MM.1S (cell line): Measurements from ENCODE around the gene GPR142.

Source experiments
- DNase-seq: peaks from one replicate; pipeline ENCODE4 v3.0.0-alpha.2; 2015
- H2AFZ ChIP-seq: fragments of 300-600 bp; sonication (generic); 2 replicates; pipeline ENCODE4 v1.6.0; 2016; ENCODE audit warnings: antibody characterized with exemption, low read length
- H3F3A ChIP-seq: fragments of 300-600 bp; sonication (generic); 2 replicates; pipeline ENCODE4 v1.6.1; 2016; ENCODE audit warnings: mild to moderate bottlenecking, antibody characterized with exemption, low read length, moderate library complexity, mixed read lengths; ENCODE audit not compliant: insufficient read depth
- H3K27ac ChIP-seq: fragments of 300-600 bp; sonication (generic); 2 replicates; pipeline ENCODE4 v1.5.1; 2016; ENCODE audit warnings: mild to moderate bottlenecking, low read length
- H3K27me3 ChIP-seq: fragments of 300-600 bp; sonication (generic); replicated peaks from 2 replicates; pipeline ENCODE4 v1.6.0; 2016; ENCODE audit warnings: low read length; ENCODE audit not compliant: insufficient read depth
- H3K36me3 ChIP-seq: fragments of 300-600 bp; sonication (generic); replicated peaks from 2 replicates; pipeline ENCODE4 v1.6.1; 2016; ENCODE audit warnings: mild to moderate bottlenecking, low read length, mixed read lengths; ENCODE audit not compliant: insufficient read depth
- H3K4me1 ChIP-seq: fragments of 300-600 bp; sonication (generic); 2 replicates; pipeline ENCODE4 v1.6.1; 2016; ENCODE audit warnings: low read length, mixed read lengths
- H3K4me2 ChIP-seq: fragments of 300-600 bp; sonication (generic); 2 replicates; pipeline ENCODE4 v1.6.0; 2016; ENCODE audit warnings: low read depth, low read length
- H3K4me3 ChIP-seq: fragments of 300-600 bp; sonication (generic); 2 replicates; pipeline ENCODE4 v1.5.1; 2016; ENCODE audit warnings: low read length, mixed read lengths
- H3K79me2 ChIP-seq: fragments of 300-600 bp; sonication (generic); 2 replicates; pipeline ENCODE4 v1.6.1; 2016; ENCODE audit warnings: mixed run types, low read length, mixed read lengths
- H3K9ac ChIP-seq: fragments of 300-600 bp; sonication (generic); 2 replicates; pipeline ENCODE4 v1.6.1; 2016; ENCODE audit warnings: low read length, mixed read lengths
- H3K9me2 ChIP-seq: fragments of 300-600 bp; sonication (generic); replicated peaks from 2 replicates; pipeline ENCODE4 v1.6.1; 2016; ENCODE audit warnings: mild to moderate bottlenecking, low read length, mixed read lengths; ENCODE audit not compliant: insufficient read depth
- H3K9me3 ChIP-seq: fragments of 300-600 bp; sonication (generic); replicated peaks from 2 replicates; pipeline ENCODE4 v1.6.1; 2016; ENCODE audit warnings: mild to moderate bottlenecking, low read length, mixed read lengths; ENCODE audit not compliant: insufficient read depth
- H4K20me1 ChIP-seq: fragments of 300-600 bp; sonication (generic); 2 replicates; pipeline ENCODE4 v1.6.1; 2016; ENCODE audit warnings: mild to moderate bottlenecking, low read length, moderate library complexity, mixed read lengths; ENCODE audit not compliant: insufficient read depth
- EZH2 ChIP-seq: fragments of 300-600 bp; sonication (generic); optimal IDR thresholded peaks from 2 replicates; pipeline ENCODE3; 2017; ENCODE audit warnings: low read depth, mild to moderate bottlenecking, antibody characterized with exemption, low read length, mixed read lengths
- EZH2phosphoT487 ChIP-seq: fragments of 300-600 bp; sonication (generic); IDR thresholded peaks from 2 replicates; pipeline ENCODE4 v1.6.1; 2018; ENCODE audit warnings: antibody characterized with exemption, low read length
- TF ChIP-seq, protein P1 (sequence below): fragments of 300-600 bp; sonication (generic); IDR thresholded peaks from 2 replicates; pipeline ENCODE4 v1.5.1; 2016; ENCODE audit warnings: antibody characterized with exemption, low read length, mixed read lengths

Gene GPR142

DNA sequence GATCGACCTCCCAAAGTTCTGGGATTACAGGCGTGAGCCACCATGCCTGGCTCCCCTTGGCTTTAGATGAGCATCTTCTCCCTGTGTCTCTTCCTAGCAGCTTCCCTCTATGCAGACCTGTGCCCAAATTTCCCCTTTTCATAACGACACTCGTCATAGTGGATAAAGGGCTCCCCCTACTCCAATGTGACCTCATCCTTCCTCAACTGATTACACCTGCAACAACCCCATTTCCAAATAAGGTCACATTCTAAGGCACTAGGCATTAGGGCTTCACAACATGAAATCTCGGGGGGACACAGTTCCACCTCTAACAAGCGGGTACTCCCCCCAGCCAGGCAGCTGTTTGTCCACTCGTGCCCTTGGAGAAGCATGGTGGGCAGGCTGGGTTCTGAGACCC lies 31.0 kb upstream of the GPR142 start:
- H3K27me3 ChIP-seq: peaks cover 31% of the 10 kb centered on the region
- H3K4me2 ChIP-seq: no peak overlapping the region
- TF ChIP-seq, protein P1, sequence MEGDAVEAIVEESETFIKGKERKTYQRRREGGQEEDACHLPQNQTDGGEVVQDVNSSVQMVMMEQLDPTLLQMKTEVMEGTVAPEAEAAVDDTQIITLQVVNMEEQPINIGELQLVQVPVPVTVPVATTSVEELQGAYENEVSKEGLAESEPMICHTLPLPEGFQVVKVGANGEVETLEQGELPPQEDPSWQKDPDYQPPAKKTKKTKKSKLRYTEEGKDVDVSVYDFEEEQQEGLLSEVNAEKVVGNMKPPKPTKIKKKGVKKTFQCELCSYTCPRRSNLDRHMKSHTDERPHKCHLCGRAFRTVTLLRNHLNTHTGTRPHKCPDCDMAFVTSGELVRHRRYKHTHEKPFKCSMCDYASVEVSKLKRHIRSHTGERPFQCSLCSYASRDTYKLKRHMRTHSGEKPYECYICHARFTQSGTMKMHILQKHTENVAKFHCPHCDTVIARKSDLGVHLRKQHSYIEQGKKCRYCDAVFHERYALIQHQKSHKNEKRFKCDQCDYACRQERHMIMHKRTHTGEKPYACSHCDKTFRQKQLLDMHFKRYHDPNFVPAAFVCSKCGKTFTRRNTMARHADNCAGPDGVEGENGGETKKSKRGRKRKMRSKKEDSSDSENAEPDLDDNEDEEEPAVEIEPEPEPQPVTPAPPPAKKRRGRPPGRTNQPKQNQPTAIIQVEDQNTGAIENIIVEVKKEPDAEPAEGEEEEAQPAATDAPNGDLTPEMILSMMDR: no peak
- no peak for TF ChIP-seq EZH2phosphoT487
- no peak for TF ChIP-seq EZH2
- no peaks in the 10 kb centered on the region for H3K79me2 ChIP-seq
- no peak for DNase-seq
- no peaks in the 10 kb centered on the region for H4K20me1 ChIP-seq
- peaks cover 9% of the 10 kb centered on the region; the same call in 1 of the 2 replicates for H3K4me1 ChIP-seq
- no peak overlapping the region for H3K9ac ChIP-seq
- H3K27ac ChIP-seq: no peak overlapping the region
- no peaks in the 10 kb centered on the region for H3K9me3 ChIP-seq
- no peaks in the 10 kb centered on the region for H3K9me2 ChIP-seq
- no peak overlapping the region for H3K4me3 ChIP-seq
- H3F3A ChIP-seq: no peaks in the 10 kb centered on the region
- no peaks in the 10 kb centered on the region for H3K36me3 ChIP-seq
- no peak overlapping the region for H2AFZ ChIP-seq

DNA sequence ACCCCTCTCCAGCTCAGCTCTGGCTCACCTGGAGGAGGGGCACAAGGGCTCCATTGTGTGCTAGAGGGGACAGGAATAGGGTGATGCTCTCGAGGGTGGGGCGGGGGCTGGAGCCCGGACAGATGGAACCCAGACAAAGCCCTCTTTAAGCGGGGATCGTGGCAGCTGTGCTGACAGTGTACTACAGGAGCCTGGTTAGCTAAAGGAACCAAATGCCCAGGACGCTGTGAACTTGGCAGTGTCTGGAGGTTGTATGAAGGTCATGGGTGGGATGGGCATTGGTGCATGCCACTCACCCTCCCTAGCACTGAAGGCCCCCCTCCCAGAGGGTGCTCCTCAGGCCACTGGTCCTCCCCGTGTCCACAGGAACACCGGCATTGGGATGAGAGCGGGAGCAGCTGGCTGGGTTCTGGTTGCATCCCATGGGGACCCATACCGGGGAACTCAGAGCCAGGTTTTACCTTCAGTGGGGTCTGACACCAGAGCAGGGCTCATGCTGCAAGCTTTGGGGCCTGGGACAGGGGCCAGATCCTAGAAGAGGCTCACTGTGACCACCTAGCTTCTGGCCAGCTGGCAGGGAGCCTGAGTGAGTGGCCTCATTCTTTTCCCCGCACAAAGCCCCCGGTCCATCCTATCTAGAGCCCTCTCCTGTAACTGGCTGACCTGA lies 29.3 kb upstream of the GPR142 start:
- Histone ChIP-seq H2AFZ (no peak overlapping the region), H3K9ac (no peak overlapping the region), H3F3A (no peaks in the 10 kb centered on the region), H3K27ac (no peak overlapping the region), H3K27me3 (peaks cover 48% of the 10 kb centered on the region), H3K4me3 (no peak overlapping the region), H3K4me1 (peaks cover 9% of the 10 kb centered on the region; the same call in 1 of the 2 replicates), H4K20me1 (no peaks in the 10 kb centered on the region), H3K4me2 (no peak overlapping the region), H3K9me2 (no peaks in the 10 kb centered on the region), H3K79me2 (no peaks in the 10 kb centered on the region), H3K36me3 (no peaks in the 10 kb centered on the region), H3K9me3 (no peaks in the 10 kb centered on the region)
- DNase-seq: no peak
- TF ChIP-seq, protein P1: no peak

DNA sequence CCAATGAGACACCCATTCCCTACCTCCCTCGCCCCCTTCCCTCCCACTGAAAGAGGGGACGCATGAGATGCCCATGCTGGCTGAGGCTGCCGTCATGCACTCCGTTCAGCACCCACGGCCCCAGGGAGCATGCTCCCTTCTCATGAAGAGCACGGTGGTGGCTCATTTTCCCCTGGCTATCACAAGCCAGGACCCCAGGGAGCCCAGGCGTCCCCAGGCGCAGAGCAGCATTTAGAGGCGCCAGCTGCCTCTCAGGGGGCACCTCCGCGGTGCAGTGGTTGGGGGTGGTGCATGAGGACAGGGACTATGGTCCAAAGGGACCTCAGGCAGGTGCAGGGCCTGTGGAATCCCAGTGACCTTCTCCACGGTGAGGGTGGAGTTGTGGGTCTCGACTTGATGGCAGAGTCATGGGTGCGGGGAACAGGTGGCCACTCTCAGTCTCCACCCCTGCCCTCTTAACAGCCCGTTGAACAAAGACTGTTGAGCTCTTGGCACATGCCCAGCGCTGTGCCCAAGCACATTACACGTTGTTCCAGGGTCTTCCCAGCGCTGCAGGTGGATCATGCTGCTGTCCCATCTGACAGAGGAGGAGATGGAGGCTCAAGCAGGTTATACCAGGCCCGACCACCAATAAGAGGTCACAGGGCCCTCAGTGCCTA lies 27.6 kb upstream of the GPR142 start:
- no peak overlapping the region for H3K4me2 ChIP-seq
- no peak overlapping the region for H3K27ac ChIP-seq
- H3F3A ChIP-seq: no peaks in the 10 kb centered on the region
- no peaks in the 10 kb centered on the region for H3K9me3 ChIP-seq
- no peak for DNase-seq
- H3K36me3 ChIP-seq: no peaks in the 10 kb centered on the region
- TF ChIP-seq EZH2phosphoT487: no peak
- no peak for TF ChIP-seq EZH2
- TF ChIP-seq, protein P1: no peak
- H3K4me1 ChIP-seq: peaks cover 5% of the 10 kb centered on the region; the same call in 1 of the 2 replicates
- H2AFZ ChIP-seq: no peak overlapping the region
- peaks cover 65% of the 10 kb centered on the region for H3K27me3 ChIP-seq
- no peaks in the 10 kb centered on the region for H4K20me1 ChIP-seq
- no peak overlapping the region for H3K4me3 ChIP-seq
- no peaks in the 10 kb centered on the region for H3K9me2 ChIP-seq
- no peaks in the 10 kb centered on the region for H3K79me2 ChIP-seq
- no peak overlapping the region for H3K9ac ChIP-seq
